ENCODE data around the gene GRIN3A. TPM values are rescaled to one million over a fixed set of nuclear protein-coding genes. Genes with fewer than 3 reads are reported as not detected.

GRIN3A gene
- total RNA-seq, 1 donor from 2014 or later: 5.3 TPM

DNA sequence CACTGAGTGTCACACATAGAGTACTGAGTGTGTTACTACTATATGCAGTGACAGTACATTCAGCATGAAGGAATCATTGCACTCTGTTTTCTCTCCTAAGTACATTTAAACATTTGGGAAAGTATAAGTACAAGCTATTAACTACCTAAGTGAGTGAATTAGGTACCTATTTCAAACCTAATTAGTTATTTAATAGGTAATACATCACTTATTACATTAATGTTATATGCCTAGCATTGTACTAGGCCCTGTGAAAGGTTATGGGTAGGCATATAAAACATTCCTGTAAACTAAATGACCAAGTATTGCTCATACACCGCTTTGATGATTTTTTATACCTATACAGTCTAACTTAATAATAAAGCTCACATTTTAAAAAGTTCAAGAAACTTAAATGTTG, 118.0 kb downstream of the GRIN3A start:
- no peak for DNase-seq (ENCODE audit: extremely low spot score, unreplicated experiment)
- Mint-ChIP-seq H3K27ac (no peak overlapping the region), H3K36me3 (no peaks in the 10 kb centered on the region), H3K27me3 (peaks cover 21% of the 10 kb centered on the region), H3K4me3 (no peak overlapping the region), H3K9me3 (no peaks in the 10 kb centered on the region), H3K4me1 (ENCODE audit: unreplicated experiment) (no peaks in the 10 kb centered on the region)
- no peak for TF ChIP-seq CTCF (conservative IDR thresholded peaks at IDR 0.05)

GRCh38 chr9:101618698-101619097, 119.7 kb downstream of the GRIN3A start:
- H3K9me3 Mint-ChIP-seq: no peaks in the 10 kb centered on the region
- no peak overlapping the region for H3K27ac Mint-ChIP-seq
- H3K4me3 Mint-ChIP-seq: no peak overlapping the region
- no peak for DNase-seq (ENCODE audit: extremely low spot score, unreplicated experiment)
- no peak for TF ChIP-seq CTCF (conservative IDR thresholded peaks at IDR 0.05)
- peaks cover 18% of the 10 kb centered on the region for H3K27me3 Mint-ChIP-seq
- no peaks in the 10 kb centered on the region for H3K4me1 Mint-ChIP-seq (ENCODE audit: unreplicated experiment)
- H3K36me3 Mint-ChIP-seq: no peaks in the 10 kb centered on the region

DNA sequence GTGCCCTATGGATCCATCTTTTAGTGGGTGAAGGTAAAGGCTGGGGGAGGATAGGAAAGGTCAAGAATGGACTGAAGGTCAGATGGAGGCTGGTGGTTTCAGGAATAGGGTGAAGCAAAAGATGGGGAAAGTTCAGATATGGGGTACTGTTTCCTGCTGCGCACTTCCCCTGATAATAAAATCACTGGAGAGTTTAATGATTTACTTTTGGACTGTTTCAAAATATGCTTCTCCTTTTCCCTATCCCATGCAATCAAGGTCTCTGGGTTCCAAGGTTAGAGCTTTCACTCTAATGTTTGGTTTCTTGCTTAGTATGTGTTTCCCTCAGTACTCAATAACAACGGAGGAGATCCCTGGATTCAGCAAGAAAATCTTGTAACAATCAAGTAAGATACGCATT, 132.9 kb downstream of the GRIN3A start:
- no peak for DNase-seq (ENCODE audit: extremely low spot score, unreplicated experiment)
- no peak for TF ChIP-seq CTCF (conservative IDR thresholded peaks at IDR 0.05)
- Mint-ChIP-seq H3K4me1 (ENCODE audit: unreplicated experiment) (peaks cover 5% of the 10 kb centered on the region), H3K4me3 (no peak overlapping the region), H3K36me3 (no peaks in the 10 kb centered on the region), H3K27me3 (peaks cover 15% of the 10 kb centered on the region), H3K9me3 (no peaks in the 10 kb centered on the region), H3K27ac (no peak overlapping the region)

- H3K27me3 Mint-ChIP-seq: peaks cover 22% of the 10 kb centered on the region
- no peak for DNase-seq (ENCODE audit: extremely low spot score, unreplicated experiment)
- TF ChIP-seq CTCF (conservative IDR thresholded peaks at IDR 0.05): no peak
- no peak overlapping the region for H3K4me3 Mint-ChIP-seq
- H3K27ac Mint-ChIP-seq: no peak overlapping the region
- H3K4me1 Mint-ChIP-seq (ENCODE audit: unreplicated experiment): peaks cover 5% of the 10 kb centered on the region
- no peaks in the 10 kb centered on the region for H3K36me3 Mint-ChIP-seq
- H3K9me3 Mint-ChIP-seq: no peaks in the 10 kb centered on the region
Observed at GRCh38 chr9:101604296-101604695, 134.2 kb downstream of the GRIN3A start.

DNA sequence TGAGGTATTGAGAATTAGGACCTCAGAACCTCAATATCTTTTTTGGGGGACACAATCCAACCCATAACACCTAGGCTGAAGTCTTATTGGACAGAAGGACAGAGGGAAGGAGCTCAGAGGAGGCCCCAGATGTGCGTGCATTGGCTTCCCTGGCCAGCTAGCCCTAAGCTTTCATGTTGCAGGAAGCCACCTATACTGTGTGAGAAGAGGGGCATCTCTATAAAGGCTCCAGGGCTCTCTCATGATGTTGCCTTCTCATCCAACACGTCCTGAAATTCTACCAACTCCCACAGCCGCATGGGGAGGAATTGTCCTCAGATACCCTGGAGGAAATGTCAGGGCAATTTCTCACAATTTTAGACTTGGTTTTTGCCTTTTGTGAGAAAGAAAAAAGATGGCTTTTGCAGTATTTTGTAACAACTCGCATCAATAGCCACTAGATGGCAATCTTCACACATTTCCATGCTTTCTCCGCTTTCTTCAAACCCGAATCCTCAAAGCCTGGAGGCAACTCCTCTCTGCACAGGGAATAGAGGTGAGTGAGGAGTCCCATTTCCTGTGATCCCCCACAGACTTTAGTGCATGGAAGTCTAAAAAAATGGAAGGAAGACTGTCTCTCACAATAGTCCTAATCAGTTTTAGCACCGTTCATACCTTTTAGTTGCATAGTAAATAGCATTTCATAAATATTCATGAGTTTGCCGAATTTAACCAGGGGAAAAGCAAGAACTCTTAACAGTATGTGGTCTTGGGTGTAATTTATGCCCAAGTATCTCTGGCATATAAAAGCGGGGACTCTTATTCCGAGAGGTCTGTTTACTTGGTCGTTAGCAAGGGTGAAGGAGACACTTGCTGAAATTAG, 136.3 kb downstream of the GRIN3A start:
- no peak for DNase-seq (ENCODE audit: extremely low spot score, unreplicated experiment)
- Mint-ChIP-seq H3K27me3 (peaks cover 22% of the 10 kb centered on the region), H3K4me3 (no peak overlapping the region)

More for the DNA sequence above, 136.3 kb downstream of the GRIN3A start:
- TF ChIP-seq CTCF (conservative IDR thresholded peaks at IDR 0.05): peak; percentile 85
- H3K36me3 Mint-ChIP-seq: no peaks in the 10 kb centered on the region
- H3K27ac Mint-ChIP-seq: no peak overlapping the region
- no peaks in the 10 kb centered on the region for H3K9me3 Mint-ChIP-seq
- peaks cover 5% of the 10 kb centered on the region for H3K4me1 Mint-ChIP-seq (ENCODE audit: unreplicated experiment)

Data from type B pancreatic cell (in vitro differentiated cells).